GM23338 (cell line): Measurements from ENCODE around the gene TIMM10B. TPM values are rescaled to one million over a fixed set of nuclear protein-coding genes. Genes with fewer than 3 reads are reported as not detected.

Experiments used
- ATAC-seq: fragments of 200-7000 bp; cut with Tn5 transposase; 3 replicates; pipeline ENCODE4 v1.9.1; 2020
- DNase-seq: peaks from one replicate; pipeline ENCODE4 v3.0.0-alpha.2; 2015; ENCODE audit warnings: low spot score
- H2AFZ ChIP-seq: fragments of 200-600 bp; sonication (generic); 2 replicates; pipeline ENCODE4 v1.8.0; 2016; ENCODE audit warnings: antibody characterized with exemption, mild to moderate bottlenecking, moderate library complexity
- H3F3A ChIP-seq: fragments of 200-600 bp; sonication (generic); replicated peaks from 2 replicates; pipeline ENCODE4 v1.8.0; 2017; ENCODE audit warnings: antibody characterized with exemption, mixed run types, low read depth
- H3K27ac ChIP-seq: fragments of 200-600 bp; sonication (generic); 2 replicates; pipeline ENCODE4 v1.6.1; 2016; ENCODE audit warnings: low read depth
- H3K27me3 ChIP-seq: fragments of 200-600 bp; sonication (generic); 2 replicates; pipeline ENCODE4 v1.8.0; 2016; ENCODE audit warnings: mild to moderate bottlenecking, mixed run types, moderate library complexity; ENCODE audit not compliant: insufficient read depth
- H3K36me3 ChIP-seq: fragments of 200-600 bp; sonication (generic); 2 replicates; pipeline ENCODE4 v1.8.0; 2016; ENCODE audit warnings: mild to moderate bottlenecking; ENCODE audit not compliant: insufficient read depth
- H3K4me1 ChIP-seq: fragments of 200-600 bp; sonication (generic); 2 replicates; pipeline ENCODE4 v1.8.0; 2016; ENCODE audit warnings: mild to moderate bottlenecking, moderate library complexity; ENCODE audit not compliant: insufficient read depth
- H3K4me2 ChIP-seq: fragments of 200-600 bp; sonication (generic); 2 replicates; pipeline ENCODE4 v1.7.1; 2017; ENCODE audit warnings: mixed run types
- H3K4me3 ChIP-seq: fragments of 200-600 bp; sonication (generic); 2 replicates; pipeline ENCODE4 v1.6.1; 2016; ENCODE audit warnings: mixed run types
- H3K79me2 ChIP-seq: fragments of 200-600 bp; sonication (generic); replicated peaks from 2 replicates; pipeline ENCODE4 v1.8.0; 2017; ENCODE audit warnings: mild to moderate bottlenecking; ENCODE audit not compliant: insufficient read depth
- H3K9me2 ChIP-seq: fragments of 200-600 bp; sonication (generic); 2 replicates; pipeline ENCODE4 v1.8.0; 2017; ENCODE audit not compliant: insufficient read depth
- H4K20me1 ChIP-seq: fragments of 200-600 bp; sonication (generic); replicated peaks from 2 replicates; pipeline ENCODE4 v1.8.0; 2017; ENCODE audit warnings: mild to moderate bottlenecking; ENCODE audit not compliant: insufficient read depth
- H3K27ac Mint-ChIP-seq: 2 replicates; pipeline ENCODE4 v1.8.0; 2020; ENCODE audit warnings: inconsistent platforms, mild to moderate bottlenecking, moderate library complexity, mixed read lengths
- H3K27me3 Mint-ChIP-seq: 3 replicates; pipeline ENCODE4 v1.8.0; 2022; ENCODE audit warnings: low read depth, mild to moderate bottlenecking, moderate library complexity, mixed read lengths, inconsistent platforms; ENCODE audit not compliant: insufficient read depth, poor library complexity
- H3K36me3 Mint-ChIP-seq: 3 replicates; pipeline ENCODE4 v1.8.0; 2021; ENCODE audit warnings: low read depth, mild to moderate bottlenecking, inconsistent platforms, moderate library complexity, mixed read lengths
- H3K4me1 Mint-ChIP-seq: 3 replicates; pipeline ENCODE4 v1.8.0; 2020; ENCODE audit warnings: mild to moderate bottlenecking, inconsistent platforms, mixed read lengths
- H3K4me3 Mint-ChIP-seq: 3 replicates; pipeline ENCODE4 v1.8.0; 2021; ENCODE audit warnings: moderate library complexity, mild to moderate bottlenecking, inconsistent platforms, mixed read lengths
- H3K9me3 Mint-ChIP-seq: 3 replicates; pipeline ENCODE4 v1.8.0; 2020; ENCODE audit warnings: moderate library complexity, mild to moderate bottlenecking, inconsistent platforms, mixed read lengths
- CREB1 ChIP-seq: fragments of 250-450 bp; sonication (Bioruptor Pico); IDR thresholded peaks from 2 replicates; pipeline ENCODE4 v1.5.0; 2020; ENCODE audit warnings: low read depth, mild to moderate bottlenecking, moderate library complexity
- CTCF ChIP-seq, 2 experiments: fragments of 200-600 bp in 1 of 2; sonication (generic) in 1 of 2; conservative IDR thresholded peaks; 2 replicates each; pipeline versions ENCODE4 v1.5.1 to v1.6.1; 2016 to 2017; ENCODE audit warnings: antibody characterized with exemption in 2 of 2, low read depth in 2 of 2, mild to moderate bottlenecking in 2 of 2, moderate library complexity in 1 of 2
- ETS1 ChIP-seq: IDR thresholded peaks from 2 replicates; pipeline ENCODE4 v1.6.1; 2016; ENCODE audit warnings: antibody characterized with exemption
- EZH2 ChIP-seq: fragments of 200-600 bp; sonication (generic); IDR thresholded peaks from one replicate; pipeline ENCODE4 v1.8.0; 2017; ENCODE audit warnings: antibody characterized with exemption, mild to moderate bottlenecking, low read depth; ENCODE audit not compliant: unreplicated experiment
- EZH2phosphoT487 ChIP-seq: fragments of 200-600 bp; sonication (generic); IDR thresholded peaks from one replicate; pipeline ENCODE4 v1.8.1; 2018; ENCODE audit warnings: antibody characterized with exemption; ENCODE audit not compliant: unreplicated experiment
- JUNB ChIP-seq: IDR thresholded peaks from one replicate; pipeline ENCODE4 v1.6.1; 2016; ENCODE audit warnings: antibody characterized with exemption; ENCODE audit not compliant: unreplicated experiment
- NANOG ChIP-seq: IDR thresholded peaks from 2 replicates; pipeline ENCODE4 v1.6.1; 2016; ENCODE audit warnings: antibody characterized with exemption, borderline replicate concordance
- POLR2AphosphoS5 ChIP-seq: IDR thresholded peaks from 2 replicates; pipeline ENCODE4 v1.6.1; 2016; ENCODE audit warnings: antibody characterized with exemption, low read depth
- REST ChIP-seq: IDR thresholded peaks from one replicate; pipeline ENCODE4 v1.6.1; 2018; ENCODE audit warnings: antibody characterized with exemption; ENCODE audit not compliant: unreplicated experiment
- STAT1 ChIP-seq: IDR thresholded peaks from one replicate; pipeline ENCODE4 v1.6.1; 2016; ENCODE audit warnings: antibody characterized with exemption; ENCODE audit not compliant: unreplicated experiment
- ZNF114 ChIP-seq: fragments of 250-450 bp; sonication (Bioruptor Pico); IDR thresholded peaks from 2 replicates; pipeline ENCODE4 v1.5.0; 2020; ENCODE audit warnings: mild to moderate bottlenecking, moderate library complexity
- ZNF331 ChIP-seq: fragments of 250-450 bp; sonication (Bioruptor Pico); IDR thresholded peaks from 2 replicates; pipeline ENCODE4 v1.5.0; 2020; ENCODE audit warnings: low read depth, mild to moderate bottlenecking, moderate library complexity
- ZNF462 ChIP-seq: fragments of 250-450 bp; sonication (Bioruptor Pico); IDR thresholded peaks from 2 replicates; pipeline ENCODE4 v1.5.0; 2020; ENCODE audit warnings: mild to moderate bottlenecking, moderate library complexity
- polyA plus RNA-seq: library from polyadenylated mRNA; unstranded; fragments of >200 nt; fragmentation: Nextera tagmentation; extraction: Ambion mirVana; gene quantifications from 2 replicates; pipeline ENCODE4 v1.2.1, GENCODE V29; 2016
- total RNA-seq: library from RNA; depleted of rRNA; stranded (reverse); fragments of >200 nt; shearing (Covaris generic); gene quantifications from 2 replicates; pipeline ENCODE4 v1.2.3, GENCODE V29; 2014

The TIMM10B gene
- total and polyA plus RNA-seq, 2 experiments from 2014 or later = 30.8 to 54.2 TPM

GRCh38 chr11:6526411-6527135 lies 45.3 kb downstream of the TIMM10B start:
- Histone ChIP-seq H3K79me2 (no peaks in the 10 kb centered on the region), H4K20me1 (no peaks in the 10 kb centered on the region), H3K36me3 (no peaks in the 10 kb centered on the region; the same call in 1 of the 2 replicates), H3K27me3 (no peaks in the 10 kb centered on the region), H3K9me2 (no peaks in the 10 kb centered on the region), H3K4me2 (no peak overlapping the region), H3K4me1 (no peaks in the 10 kb centered on the region), H3K27ac (no peak overlapping the region), H3K4me3 (no peak overlapping the region), H3F3A (no peaks in the 10 kb centered on the region), H2AFZ (no peak overlapping the region)
- Mint-ChIP-seq H3K4me3 (no peak overlapping the region), H3K27ac (no peak overlapping the region), H3K9me3 (no peaks in the 10 kb centered on the region), H3K27me3 (peaks cover 2% of the 10 kb centered on the region), H3K4me1 (no peaks in the 10 kb centered on the region), H3K36me3 (no peaks in the 10 kb centered on the region)
- ATAC-seq (no peak), DNase-seq (no peak)
- TF ChIP-seq JUNB (no peak), REST (no peak), NANOG (no peak), EZH2phosphoT487 (no peak), CTCF (conservative IDR thresholded peaks at IDR 0.05; ENCODE audit: low read depth in 2 of 2) (no peak), ZNF114 (CRISPR knock-in tag) (no peak), POLR2AphosphoS5 (no peak), ZNF331 (no peak), EZH2 (no peak), ETS1 (no peak), CREB1 (CRISPR knock-in tag) (no peak), STAT1 (no peak), ZNF462 (CRISPR knock-in tag) (no peak)
